DMS114 treated with DMSO at 0.1 percent for 48 hours (cell line): ENCODE data around the gene TMTC1.
"Not testable (repeated sequence)": the region's sequence is repeated elsewhere in the genome, so short reads cannot be mapped to it uniquely, and the experiment has no call there.

Experiments
- DNase-seq: peaks from one replicate; lab custom pipeline; 2025; ENCODE audit not compliant: unreplicated experiment; lab: John Stamatoyannopoulos, UW

The TMTC1 gene

DNA sequence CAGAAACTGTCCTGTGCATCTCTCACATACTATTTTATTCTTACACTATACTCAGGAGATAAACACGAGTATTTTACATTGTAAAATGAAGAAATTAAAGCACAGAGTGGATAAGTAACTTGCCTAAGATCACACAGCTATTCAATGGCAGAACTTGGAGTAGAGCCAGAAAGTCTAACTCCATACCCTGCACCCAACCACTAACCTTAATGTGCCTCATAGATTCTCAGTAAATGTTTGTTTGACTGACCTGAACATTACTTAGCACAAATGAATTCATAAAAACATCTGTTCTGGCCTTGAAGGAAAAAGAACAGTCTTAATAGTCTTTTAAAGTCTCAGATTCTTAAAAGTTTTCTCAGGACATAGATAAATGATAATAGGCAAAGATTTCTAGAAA lies 202.8 kb downstream of the TMTC1 start:
- DNase-seq = no peak

DNA sequence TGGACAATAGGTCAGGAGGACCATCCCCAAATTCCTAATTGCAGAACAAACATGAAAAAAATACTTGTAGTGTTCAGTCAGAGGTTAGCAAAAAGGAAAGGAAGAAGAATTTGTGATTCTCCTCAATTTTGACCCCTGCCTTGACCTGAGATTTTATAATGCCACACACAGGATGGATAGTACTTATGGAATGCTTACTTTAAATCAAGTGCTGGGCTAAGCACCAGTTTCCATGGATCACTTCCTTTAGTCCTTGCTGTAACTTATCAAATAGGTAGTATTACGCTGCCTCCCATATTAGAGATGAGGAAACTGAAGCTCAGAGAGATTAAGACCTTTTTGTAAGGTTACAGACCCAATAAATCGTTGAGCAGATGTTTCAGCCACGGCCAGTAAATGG lies 205.0 kb downstream of the TMTC1 start:
- DNase-seq = no peak

GRCh38 chr12:29578070-29578469 lies 205.7 kb downstream of the TMTC1 start:
- no peak for DNase-seq

DNA sequence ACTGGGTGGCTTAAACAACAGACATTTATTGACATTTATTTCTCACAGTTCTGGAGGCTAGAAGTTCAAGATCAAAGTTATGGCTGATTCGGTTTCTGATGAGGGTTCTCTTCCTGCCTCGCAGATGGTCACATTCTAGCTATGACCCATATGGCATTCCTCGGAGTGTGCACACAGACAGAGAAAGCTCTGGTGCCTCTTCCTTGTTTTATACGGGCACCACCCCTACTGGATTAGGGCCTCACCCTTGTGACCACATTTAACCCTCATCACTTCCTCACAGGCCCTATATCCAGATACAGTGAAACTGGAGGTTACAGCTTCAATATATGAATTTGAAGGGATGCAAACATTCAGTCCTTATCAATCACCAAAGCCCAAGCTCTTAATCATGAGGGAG lies 209.2 kb downstream of the TMTC1 start:
- DNase-seq = no peak

- DNase-seq = no peak
These were observed 210.8 kb downstream of the TMTC1 start for GRCh38 chr12:29572938-29573337.

DNA sequence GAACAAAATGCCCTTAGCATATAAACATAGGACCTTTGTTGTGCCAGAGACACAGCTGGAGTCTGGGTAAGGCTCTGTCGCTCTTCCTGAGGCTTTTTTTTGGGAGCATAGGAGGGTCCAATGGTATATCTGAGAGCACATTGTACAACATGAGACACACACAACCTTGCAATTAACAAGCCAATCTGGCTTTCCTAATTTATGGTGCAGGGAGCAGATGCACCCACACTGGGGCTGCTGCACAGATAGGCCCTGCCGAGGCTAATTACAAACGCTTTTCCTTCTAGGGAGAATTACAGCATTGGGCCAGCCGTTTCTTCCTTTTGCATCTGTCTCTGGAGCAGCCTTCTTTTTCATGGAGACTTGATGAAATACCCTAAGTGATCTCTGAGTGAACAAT lies 211.3 kb downstream of the TMTC1 start:
- DNase-seq = no peak

GRCh38 chr12:29569132-29569757 lies 214.5 kb downstream of the TMTC1 start:
- DNase-seq = no peak

GRCh38 chr12:29566441-29566840 lies 217.3 kb downstream of the TMTC1 start:
- no peak for DNase-seq

DNA sequence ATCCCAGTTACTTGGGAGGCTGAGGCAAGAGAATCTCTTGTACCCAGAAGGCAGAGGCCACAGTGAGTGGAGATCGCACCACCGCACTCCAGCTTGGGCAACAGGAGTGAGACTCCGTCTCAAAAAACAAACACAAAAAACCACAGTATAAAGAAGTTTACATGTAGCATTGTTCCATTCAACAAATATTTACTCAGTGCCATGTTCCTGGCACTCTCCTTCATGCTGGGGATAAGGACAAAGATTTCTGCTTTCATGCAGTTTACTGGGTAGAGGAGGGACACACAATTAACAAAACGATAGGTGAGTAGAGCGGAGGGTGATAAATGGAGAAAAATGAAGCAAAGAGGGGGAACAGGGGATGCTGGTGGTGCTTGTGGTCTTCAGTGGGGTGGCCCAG lies 218.0 kb downstream of the TMTC1 start:
- no peak for DNase-seq

GRCh38 chr12:29564925-29565324 lies 218.8 kb downstream of the TMTC1 start:
- DNase-seq = no peak

GRCh38 chr12:29563636-29564035 lies 220.1 kb downstream of the TMTC1 start:
- no peak for DNase-seq

GRCh38 chr12:29563071-29563470 lies 220.7 kb downstream of the TMTC1 start:
- no peak for DNase-seq

DNA sequence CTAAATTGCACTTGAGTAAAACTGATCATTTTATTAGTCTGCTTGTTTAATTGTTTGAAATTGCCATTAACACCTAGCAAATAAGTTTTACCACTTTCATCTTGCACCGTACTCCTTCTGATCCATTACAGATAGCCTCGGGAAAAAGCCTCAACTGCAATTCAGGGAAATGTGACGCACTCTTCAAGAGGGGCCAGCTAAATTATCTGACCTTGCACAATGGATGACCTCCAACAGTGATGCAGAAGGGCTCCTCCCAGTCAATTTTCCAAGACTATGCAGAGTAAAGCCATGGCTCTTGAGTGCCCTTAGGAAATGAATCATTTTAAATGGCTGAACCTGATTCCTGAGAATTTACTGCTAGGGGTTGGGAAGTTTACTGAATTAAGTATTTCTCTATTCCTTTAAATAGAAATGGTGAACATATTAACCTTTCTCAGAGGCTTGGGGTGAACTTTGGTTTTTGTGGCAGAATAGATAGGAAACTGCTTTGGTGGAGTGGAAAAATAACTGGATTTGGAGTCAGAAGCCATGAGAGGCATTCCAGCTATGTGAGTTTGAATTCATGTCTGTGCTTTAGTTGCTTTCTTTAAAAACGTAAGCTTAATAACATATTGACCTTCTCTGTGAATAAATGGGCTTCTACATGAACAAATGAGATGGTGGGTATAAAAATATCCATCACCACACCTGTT lies 221.5 kb downstream of the TMTC1 start:
- no peak for DNase-seq

GRCh38 chr12:29561664-29562071 lies 222.1 kb downstream of the TMTC1 start:
- no peak for DNase-seq

DNA sequence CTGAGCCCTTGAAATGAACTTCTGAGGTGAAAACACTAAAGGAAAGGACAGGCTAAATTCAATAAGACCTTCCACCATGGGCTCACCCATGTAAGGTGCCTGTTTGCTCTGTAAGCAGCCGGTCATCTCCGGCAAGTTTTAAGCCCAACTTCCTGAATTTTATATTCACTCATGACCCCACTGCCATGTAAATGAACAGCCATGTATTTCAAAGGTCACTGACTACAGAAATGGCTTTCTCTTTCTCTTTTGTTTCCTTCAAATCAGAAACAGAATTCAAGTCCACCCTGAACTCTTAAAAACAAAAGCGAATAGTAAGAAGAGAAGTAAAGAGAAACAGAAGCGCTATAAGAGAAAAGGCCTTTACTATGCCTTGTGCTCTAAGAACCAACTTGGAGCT lies 224.5 kb downstream of the TMTC1 start:
- DNase-seq = no peak

DNA sequence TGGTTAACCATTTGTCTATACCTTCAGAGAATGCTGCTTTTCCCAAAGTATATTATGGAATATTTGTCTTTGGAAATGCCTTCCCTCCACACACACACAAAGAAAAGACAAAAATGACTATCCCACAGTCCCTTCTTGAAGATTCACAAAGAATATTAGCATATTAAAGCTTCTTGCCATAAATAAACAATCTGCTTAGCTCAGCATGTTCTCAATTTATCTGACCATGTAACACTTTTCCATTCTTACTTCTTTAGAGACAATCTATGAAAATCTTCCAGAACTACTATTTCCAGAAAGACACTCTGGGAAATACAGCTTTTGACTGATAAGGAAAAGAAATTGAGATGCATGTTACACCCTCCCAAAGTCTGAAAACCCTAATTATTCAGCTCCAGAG lies 227.4 kb downstream of the TMTC1 start:
- DNase-seq = no peak

GRCh38 chr12:29555451-29555850 lies 228.3 kb downstream of the TMTC1 start:
- DNase-seq = not testable (repeated sequence)

GRCh38 chr12:29552994-29553748 lies 230.6 kb downstream of the TMTC1 start:
- DNase-seq = no peak

GRCh38 chr12:29552324-29552927 lies 231.3 kb downstream of the TMTC1 start:
- peak; percentile 52 for DNase-seq

- DNase-seq = no peak
These were observed 231.9 kb downstream of the TMTC1 start for GRCh38 chr12:29551812-29552211.

DNA sequence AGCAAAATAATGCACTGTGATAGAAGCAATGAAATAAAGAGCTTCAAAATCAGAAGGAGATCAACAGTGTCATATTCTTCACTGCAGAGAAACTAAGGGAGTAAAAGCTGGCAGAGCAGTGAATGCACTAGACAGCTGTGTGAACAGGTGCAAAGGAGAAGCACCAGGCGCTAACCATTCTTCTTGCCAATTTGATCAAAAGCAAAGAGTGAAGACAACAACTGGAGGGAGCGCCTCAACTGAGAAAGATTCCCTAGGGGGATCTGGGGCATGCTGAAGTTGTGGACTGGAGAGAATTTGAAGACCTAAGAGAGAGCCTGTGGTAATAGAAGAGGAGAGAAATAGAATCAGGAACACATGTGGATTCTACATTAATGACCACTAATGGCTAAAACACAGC lies 235.9 kb downstream of the TMTC1 start:
- no peak for DNase-seq

DNA sequence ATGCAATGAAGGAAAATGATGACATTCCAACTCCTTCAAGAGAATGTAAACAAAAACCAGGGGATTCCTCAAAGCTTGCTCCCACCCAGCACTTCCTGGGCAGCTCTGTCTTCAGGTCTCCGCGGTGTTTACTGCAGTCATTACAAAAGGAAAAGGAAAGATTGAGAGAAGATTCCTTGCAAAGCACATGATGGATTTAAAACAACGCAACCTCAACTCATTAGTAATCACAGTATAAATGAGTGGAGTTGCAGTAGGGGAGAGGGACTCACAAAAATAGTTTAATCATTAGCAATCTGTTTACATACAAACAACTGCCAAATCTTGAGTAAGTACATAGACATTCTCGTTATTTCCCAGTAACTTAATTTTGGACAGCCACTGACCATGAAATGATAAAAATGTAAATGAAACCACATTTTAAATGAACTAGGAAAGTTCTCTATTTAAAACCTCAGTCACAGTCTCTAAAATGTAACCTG lies 236.6 kb downstream of the TMTC1 start:
- no peak for DNase-seq
